IPS DF 6.9 (cell line): ENCODE measurements around the gene IL19.

Experiments used
- DNase-seq: peaks from one replicate; pipeline ENCODE4 v3.0.0-alpha.2; 2013; ENCODE audit warnings: low read depth, low spot score
- H3K27ac ChIP-seq: one replicate; pipeline ENCODE4 v1.5.1; 2013; ENCODE audit warnings: low read length, control low read depth
- H3K27me3 ChIP-seq: 2 replicates; pipeline ENCODE4 v1.6.1; 2013; ENCODE audit warnings: mild to moderate bottlenecking, low read length; ENCODE audit not compliant: control insufficient read depth, insufficient read depth
- H3K36me3 ChIP-seq: 2 replicates; pipeline ENCODE4 v1.6.1; 2013; ENCODE audit warnings: low read length; ENCODE audit not compliant: control insufficient read depth, insufficient read depth
- H3K4me1 ChIP-seq: 2 replicates; pipeline ENCODE4 v1.6.1; 2013; ENCODE audit warnings: low read length; ENCODE audit not compliant: control insufficient read depth, insufficient read depth
- H3K4me3 ChIP-seq: 2 replicates; pipeline ENCODE4 v1.5.1; 2013; ENCODE audit warnings: mild to moderate bottlenecking, low read length
- H3K9me3 ChIP-seq: 2 replicates; pipeline ENCODE4 v1.6.1; 2013; ENCODE audit warnings: low read length, inconsistent platforms; ENCODE audit not compliant: control insufficient read depth, insufficient read depth
- WGBS: extraction: QIAGEN DNeasy Blood & Tissue Kit; methylation state at CpG from one replicate; pipeline ENCODE4 v1.1.7; 2013; ENCODE audit warnings: mixed read lengths, missing lambda C conversion rate; ENCODE audit not compliant: insufficient read length, insufficient coverage; 5-methylcytosine and 5-hydroxymethylcytosine counted together

IL19 gene

DNA sequence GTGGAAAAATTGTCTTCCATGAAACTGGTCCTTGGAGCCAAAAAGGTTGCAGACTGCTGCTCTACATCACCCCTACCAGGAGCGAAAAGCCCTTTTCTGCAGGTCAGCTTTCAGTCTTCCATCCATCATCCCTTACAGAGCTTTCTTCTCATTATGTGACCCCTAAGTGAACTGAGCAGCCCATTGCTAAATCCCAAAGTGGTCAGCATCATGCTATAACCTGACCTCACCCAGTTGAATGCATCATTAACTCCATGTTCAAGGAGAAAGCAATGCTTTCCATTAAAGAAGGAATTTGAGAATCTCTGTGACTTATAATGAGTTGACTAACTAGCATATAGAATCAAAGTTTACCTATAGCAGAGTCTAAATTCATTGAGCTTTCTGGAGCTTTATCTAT lies 116.3 kb downstream of the IL19 start:
- Histone ChIP-seq H3K36me3 (no peaks in the 10 kb centered on the region), H3K9me3 (no peaks in the 10 kb centered on the region), H3K27ac (no peak overlapping the region), H3K4me3 (no peak overlapping the region), H3K4me1 (peaks cover 2% of the 10 kb centered on the region), H3K27me3 (no peaks in the 10 kb centered on the region)
- no peak for DNase-seq
- WGBS, result no CpG with 5 or more reads among the region's 1 CpG

DNA sequence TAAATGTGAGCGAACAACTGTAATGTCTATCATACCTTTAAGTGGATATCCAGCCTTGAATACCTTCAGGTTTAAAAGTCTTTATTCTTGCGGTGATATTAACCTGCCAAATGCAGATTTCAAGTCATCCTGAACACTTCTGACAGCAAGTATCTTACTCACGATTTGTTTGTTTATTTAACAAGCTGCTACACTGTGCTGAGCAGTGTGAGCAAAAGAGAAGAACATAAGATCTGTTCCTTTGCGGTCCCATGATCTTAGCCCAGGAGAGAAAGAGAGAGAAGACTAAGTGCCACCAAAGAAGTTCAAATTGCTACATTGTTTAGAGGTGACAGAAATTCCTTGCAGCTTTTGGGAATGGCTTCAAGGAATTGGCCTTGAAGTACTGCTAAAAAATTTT lies 117.1 kb downstream of the IL19 start:
- no peak overlapping the region for H3K4me3 ChIP-seq
- H3K9me3 ChIP-seq, result no peaks in the 10 kb centered on the region
- WGBS, result no CpG with 5 or more reads among the region's 4 CpGs
- H3K27ac ChIP-seq, result no peak overlapping the region
- no peaks in the 10 kb centered on the region for H3K36me3 ChIP-seq
- no peaks in the 10 kb centered on the region for H3K27me3 ChIP-seq
- H3K4me1 ChIP-seq, result peaks cover 2% of the 10 kb centered on the region
- DNase-seq, result no peak

DNA sequence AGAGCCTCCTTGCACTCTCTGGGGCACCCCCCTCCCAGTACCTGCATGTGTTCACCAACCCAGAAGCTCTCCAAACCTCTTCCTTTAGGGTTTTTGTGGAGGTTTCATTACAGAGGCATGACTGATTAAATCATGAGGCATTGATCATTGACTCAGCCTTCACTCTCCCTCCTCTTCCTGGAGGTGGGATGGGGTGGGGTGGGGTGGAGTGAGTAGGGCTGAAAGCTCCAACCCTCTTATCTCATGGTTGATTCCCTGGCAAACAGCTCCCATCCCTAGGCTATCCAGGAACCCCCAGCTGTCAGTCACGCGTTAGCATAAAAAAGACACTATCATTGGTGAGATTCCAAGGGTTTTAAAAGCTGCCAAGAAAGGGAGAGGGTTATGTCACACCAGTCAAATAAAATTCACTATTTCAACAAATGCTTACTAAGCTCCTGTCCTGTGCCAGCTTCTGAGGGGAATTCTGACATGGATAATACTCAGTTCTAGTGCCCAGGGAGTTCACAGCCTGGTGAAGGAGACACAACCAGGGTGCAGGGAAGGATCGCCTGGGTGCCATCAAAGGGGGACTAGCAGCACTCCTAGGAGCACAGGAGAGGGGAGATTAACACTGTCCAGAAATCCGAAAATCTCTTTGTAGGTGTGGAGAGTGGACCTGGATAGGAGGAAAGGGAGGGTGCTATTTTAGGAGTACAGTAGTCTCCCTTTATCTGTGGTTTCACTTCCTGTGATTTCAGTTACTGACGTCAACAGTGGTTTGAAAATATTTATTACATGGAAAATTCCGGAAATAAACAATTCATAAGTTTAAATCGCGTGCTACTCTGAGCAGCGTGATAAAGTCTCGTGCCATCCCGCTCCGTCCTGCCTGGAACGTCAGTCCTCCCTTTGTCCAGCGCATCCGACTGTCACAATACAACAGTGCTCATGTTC lies 119.8 kb downstream of the IL19 start:
- WGBS, result no CpG with 5 or more reads among the region's 15 CpGs
- Histone ChIP-seq H3K9me3 (no peaks in the 10 kb centered on the region), H3K27me3 (no peaks in the 10 kb centered on the region), H3K27ac (no peak overlapping the region), H3K4me3 (no peak overlapping the region), H3K36me3 (no peaks in the 10 kb centered on the region), H3K4me1 (peaks cover 2% of the 10 kb centered on the region)
- no peak for DNase-seq

DNA sequence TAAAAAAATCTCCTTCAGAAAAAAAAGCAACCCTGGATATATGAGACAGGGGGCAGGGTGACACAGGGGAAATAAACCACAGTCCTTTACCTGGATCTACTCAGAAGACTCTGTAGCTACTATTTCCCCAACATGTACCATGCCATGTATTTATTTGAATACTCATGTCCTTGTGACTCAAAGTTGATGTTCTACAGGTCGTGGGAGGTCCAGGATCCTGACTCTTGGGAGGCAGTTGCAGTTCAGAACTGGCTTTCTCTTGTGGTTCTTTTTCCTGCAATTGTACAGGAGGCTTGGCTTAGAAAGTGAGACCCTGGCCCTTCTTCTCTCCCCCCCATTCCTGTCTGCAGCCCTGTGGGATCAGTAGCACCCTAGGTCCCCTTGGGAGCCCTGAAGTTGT lies 120.8 kb downstream of the IL19 start:
- Histone ChIP-seq H3K4me3 (no peak overlapping the region), H3K27ac (no peak overlapping the region), H3K9me3 (no peaks in the 10 kb centered on the region), H3K4me1 (peaks cover 2% of the 10 kb centered on the region), H3K36me3 (no peaks in the 10 kb centered on the region), H3K27me3 (no peaks in the 10 kb centered on the region)
- DNase-seq, result no peak
- no CpG with 5 or more reads among the region's 1 CpG for WGBS
